Measurements from ENCODE around the gene OR5F1. TPM values are rescaled to one million over a fixed set of nuclear protein-coding genes. Genes with fewer than 3 reads are reported as not detected.

Gene OR5F1
- polyA plus RNA-seq (ENCODE audit: insufficient read length in 4 of 4), result not detected

- DNase-seq (ENCODE audit: low read depth in 4 of 4, low spot score in 2 of 4), result no peak
Measured at GRCh38 chr11:55994525-55994924, at the start of gene OR5F1. TSS of gene OR5F1 (minus strand) at chr11:55994625. CDS start at chr11:55994625, 0 bp downstream.

GRCh38 chr11:56027354-56027753 is 32.9 kb upstream of the OR5F1 start, which contains the start of gene OR5AS1:
TSS of gene OR5AS1 (plus strand) at chr11:56027654. CDS start at chr11:56030419, 2,765 bp downstream.
- no peak for DNase-seq (ENCODE audit: low read depth in 4 of 4, low spot score in 2 of 4)

- DNase-seq (ENCODE audit: low read depth in 4 of 4, low spot score in 2 of 4), result no peak
Measured at GRCh38 chr11:56013805-56014204, 19.4 kb upstream of the OR5F1 start.

- DNase-seq (ENCODE audit: low read depth in 4 of 4, low spot score in 2 of 4), result no peak
Measured at GRCh38 chr11:56010716-56011115, 16.3 kb upstream of the OR5F1 start.

- DNase-seq (ENCODE audit: low read depth in 4 of 4, low spot score in 2 of 4), result no peak
Measured at GRCh38 chr11:55970935-55971334, 23.5 kb downstream of the OR5F1 start.

- DNase-seq (ENCODE audit: low read depth in 4 of 4, low spot score in 2 of 4), result no peak
Measured at GRCh38 chr11:55969845-55970244, 24.6 kb downstream of the OR5F1 start, which contains the start of gene OR10AG1. TSS of gene OR10AG1 (minus strand) at chr11:55969945. CDS start at chr11:55969907, 38 bp downstream.

GRCh38 chr11:55967914-55968313 is 26.5 kb downstream of the OR5F1 start:
- no peak for DNase-seq (ENCODE audit: low read depth in 4 of 4, low spot score in 2 of 4)

GRCh38 chr11:55966391-55966790 is 28.0 kb downstream of the OR5F1 start:
- DNase-seq (ENCODE audit: low read depth in 4 of 4, low spot score in 2 of 4), result no peak

- no peak for DNase-seq (ENCODE audit: low read depth in 4 of 4, low spot score in 2 of 4)
Measured at GRCh38 chr11:55956521-55956920, 37.9 kb downstream of the OR5F1 start.

- no peak for DNase-seq (ENCODE audit: low read depth in 4 of 4, low spot score in 2 of 4)
Measured at GRCh38 chr11:55949330-55949729, 45.1 kb downstream of the OR5F1 start.

Other genes starting within 250 kb of the OR5F1 start
- gene OR5D13, start 221.2 kb downstream of the OR5F1 start, polyA plus RNA-seq (ENCODE audit: insufficient read length in 4 of 4), result not detected
- gene OR5D14, start 199.1 kb downstream of the OR5F1 start, polyA plus RNA-seq (ENCODE audit: insufficient read length in 4 of 4), result not detected
- gene OR5L1, start 183.3 kb downstream of the OR5F1 start, polyA plus RNA-seq (ENCODE audit: insufficient read length in 4 of 4), result not detected
- not detected for gene OR5D18, start 175.0 kb downstream of the OR5F1 start, polyA plus RNA-seq (ENCODE audit: insufficient read length in 4 of 4)
- gene OR5L2, start 167.4 kb downstream of the OR5F1 start, polyA plus RNA-seq (ENCODE audit: insufficient read length in 4 of 4), result not detected
- gene OR5D16, start 155.9 kb downstream of the OR5F1 start, polyA plus RNA-seq (ENCODE audit: insufficient read length in 4 of 4), result not detected
- gene TRIM51, start 111.3 kb downstream of the OR5F1 start, polyA plus RNA-seq (ENCODE audit: insufficient read length in 4 of 4), result not detected
- gene OR5W2, start 80.0 kb downstream of the OR5F1 start, polyA plus RNA-seq (ENCODE audit: insufficient read length in 4 of 4), result not detected
- gene OR5I1, start 58.2 kb downstream of the OR5F1 start, polyA plus RNA-seq (ENCODE audit: insufficient read length in 4 of 4), result not detected
- gene OR10AG1, start 24.7 kb downstream of the OR5F1 start, polyA plus RNA-seq (ENCODE audit: insufficient read length in 4 of 4), result not detected
- under 1 TPM in 3 of 4 donors, not detected in 1; 0.03 to 0.09 (median 0.09) TPM for gene OR5AS1, start 33.0 kb upstream of the OR5F1 start, polyA plus RNA-seq (ENCODE audit: insufficient read length in 4 of 4)
- gene OR8I2, start 98.7 kb upstream of the OR5F1 start, polyA plus RNA-seq (ENCODE audit: insufficient read length in 4 of 4), result not detected
- under 1 TPM in 2 of 4 donors, not detected in 2; 0.07 to 0.08 TPM for gene OR8H2, start 109.1 kb upstream of the OR5F1 start, polyA plus RNA-seq (ENCODE audit: insufficient read length in 4 of 4)
- gene OR8H3, start 127.7 kb upstream of the OR5F1 start, polyA plus RNA-seq (ENCODE audit: insufficient read length in 4 of 4), result not detected
- not detected for gene OR8J3, start 145.6 kb upstream of the OR5F1 start, polyA plus RNA-seq (ENCODE audit: insufficient read length in 4 of 4)
- not detected for gene OR8K5, start 165.7 kb upstream of the OR5F1 start, polyA plus RNA-seq (ENCODE audit: insufficient read length in 4 of 4)
- not detected for gene OR5J2, start 182.0 kb upstream of the OR5F1 start, polyA plus RNA-seq (ENCODE audit: insufficient read length in 4 of 4)
- gene OR5T2, start 239.6 kb upstream of the OR5F1 start, polyA plus RNA-seq (ENCODE audit: insufficient read length in 4 of 4), result not detected

Measured in left renal cortex interstitium (tissue), 4 donors.